NCI-H510A treated with DMSO at 0.1 percent for 48 hours (cell line): ENCODE measurements around the gene RFLNA.
"Not testable (repeated sequence)": the region's sequence is repeated elsewhere in the genome, so short reads cannot be mapped to it uniquely, and the experiment has no call there.

Experiments used
- DNase-seq: peaks from one replicate; lab custom pipeline; 2025; lab: John Stamatoyannopoulos, UW

The RFLNA gene

GRCh38 chr12:124283326-124283725 lies 11.6 kb upstream of the RFLNA start:
- no peak for DNase-seq

- DNase-seq = no peak
Measured at GRCh38 chr12:124284368-124284767, 10.5 kb upstream of the RFLNA start.

DNA sequence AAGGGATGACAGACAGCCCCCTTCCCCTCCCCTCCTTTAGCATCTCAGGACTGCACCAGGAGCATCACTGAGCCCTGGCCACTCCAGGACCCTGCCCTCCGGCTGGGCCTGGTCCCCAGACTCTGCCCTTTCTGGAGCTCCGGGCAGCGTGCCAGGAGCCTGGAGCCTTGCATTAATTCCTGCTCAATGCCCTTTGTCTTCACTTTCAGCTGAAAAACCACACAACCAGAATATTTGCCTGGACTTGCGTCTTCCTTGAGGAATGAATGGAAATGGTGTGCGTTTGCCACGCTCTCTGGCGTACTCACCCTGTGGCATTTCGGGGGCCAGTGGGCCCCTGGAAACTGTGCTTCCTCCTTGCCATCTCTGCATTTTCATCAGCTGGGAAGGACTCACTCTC lies 8.5 kb upstream of the RFLNA start:
- DNase-seq = no peak

GRCh38 chr12:124286971-124287370 lies 7.9 kb upstream of the RFLNA start:
- DNase-seq = no peak

DNA sequence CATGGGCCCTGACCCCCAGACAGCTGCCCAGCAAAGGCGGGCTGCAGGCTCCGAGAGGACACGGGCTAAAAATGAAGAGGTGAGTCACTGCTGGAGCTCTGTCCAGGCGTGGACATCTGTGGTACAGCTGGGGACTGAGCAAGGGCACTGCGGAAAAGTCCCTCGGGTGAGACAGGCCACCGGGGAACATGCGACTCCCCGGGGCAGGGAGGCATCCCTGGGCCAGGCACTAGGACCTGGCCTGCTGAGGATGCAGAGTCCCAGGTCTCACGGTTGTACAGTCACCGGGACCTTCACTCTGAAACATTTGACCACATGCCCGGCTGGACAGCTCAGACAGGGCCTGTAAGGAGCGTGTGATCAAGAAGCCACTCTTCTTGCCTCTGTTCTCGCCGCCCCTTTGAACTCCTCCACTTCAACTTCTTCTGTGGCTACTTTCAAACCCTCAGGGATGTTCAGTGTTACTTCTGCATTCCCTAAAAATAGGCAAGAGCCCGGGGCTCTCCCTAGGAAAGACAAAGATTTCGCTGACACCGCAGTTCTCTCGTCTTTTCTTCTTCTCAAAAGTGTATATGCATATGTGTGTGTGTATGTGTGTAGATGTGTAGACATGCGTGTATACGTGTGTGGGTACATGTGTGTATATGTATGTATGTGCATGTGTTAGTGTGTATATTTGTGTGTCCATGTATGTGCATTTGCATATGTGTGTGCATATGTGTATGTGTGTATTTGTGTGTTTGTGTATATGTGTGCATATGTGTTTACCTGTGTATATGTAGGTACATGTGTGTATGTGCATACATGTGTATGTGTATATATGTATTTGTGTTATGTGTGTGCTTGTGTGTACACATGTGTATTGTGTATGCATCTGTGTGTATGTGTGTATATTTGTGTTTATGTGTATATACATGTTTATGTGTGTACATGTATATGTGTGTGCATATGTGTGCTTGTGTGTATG lies 5.0 kb upstream of the RFLNA start:
- DNase-seq = no peak

- no peak for DNase-seq
Measured at GRCh38 chr12:124292385-124292784, 2.5 kb upstream of the RFLNA start.

- DNase-seq = no peak
Measured at GRCh38 chr12:124293286-124294003, 1.4 kb upstream of the RFLNA start.

DNA sequence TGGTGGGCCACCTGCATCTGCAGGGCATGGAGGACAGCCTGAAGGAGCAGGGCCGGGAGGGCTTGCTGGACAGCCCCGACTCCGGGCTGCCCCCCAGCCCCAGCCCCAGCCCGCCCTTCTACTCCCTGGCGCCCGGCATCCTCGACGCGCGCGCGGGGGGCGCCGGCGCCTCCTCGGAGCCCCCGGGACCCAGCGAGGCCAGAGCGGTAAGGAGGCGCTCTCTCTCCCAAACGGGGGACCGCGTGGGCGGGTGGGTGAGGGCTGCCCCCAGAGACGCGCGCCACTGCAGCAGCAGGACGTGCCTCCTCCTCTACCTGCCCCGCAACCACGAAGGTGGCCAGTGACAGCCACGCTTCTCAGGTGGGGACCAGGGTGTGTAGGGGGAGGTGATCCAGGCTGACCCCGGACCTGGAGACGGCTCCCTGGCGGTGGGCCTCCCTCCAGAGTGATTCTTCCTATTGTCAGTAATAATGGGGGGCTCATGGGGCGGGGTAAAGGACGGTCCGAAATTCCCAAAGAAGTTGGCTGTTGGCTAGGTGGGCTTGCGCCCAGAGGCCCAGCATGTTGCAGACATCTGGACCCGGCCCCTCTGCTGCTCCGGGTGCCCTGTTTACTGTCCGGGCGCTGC lies 652 bp downstream of the RFLNA start:
- DNase-seq = no peak

- DNase-seq = no peak
Measured at GRCh38 chr12:124296295-124296915, 1.5 kb downstream of the RFLNA start.

- DNase-seq = no peak
Measured at GRCh38 chr12:124296916-124297351, 2.0 kb downstream of the RFLNA start.

- DNase-seq = no peak
Measured at GRCh38 chr12:124297389-124297788, 2.5 kb downstream of the RFLNA start.

DNA sequence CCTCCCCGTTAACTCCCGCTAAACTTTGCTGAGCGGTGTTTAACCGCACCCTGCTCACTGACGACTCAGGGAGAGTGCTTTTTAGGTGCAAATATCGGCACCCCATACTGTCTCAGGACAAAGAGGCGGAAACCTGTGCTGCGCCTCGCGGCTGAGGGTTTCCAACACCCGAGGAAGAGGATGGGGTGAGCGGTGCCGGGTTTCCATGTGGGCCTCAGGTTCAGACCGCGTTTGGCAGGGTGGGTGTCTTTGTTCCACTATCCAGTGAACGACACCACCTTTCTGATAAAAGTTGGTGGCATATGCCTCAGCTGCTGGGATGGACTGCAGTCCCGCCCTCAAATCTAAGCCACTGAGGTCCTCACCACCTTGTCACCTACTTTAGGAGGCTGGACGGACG lies 3.0 kb downstream of the RFLNA start:
- DNase-seq = no peak

DNA sequence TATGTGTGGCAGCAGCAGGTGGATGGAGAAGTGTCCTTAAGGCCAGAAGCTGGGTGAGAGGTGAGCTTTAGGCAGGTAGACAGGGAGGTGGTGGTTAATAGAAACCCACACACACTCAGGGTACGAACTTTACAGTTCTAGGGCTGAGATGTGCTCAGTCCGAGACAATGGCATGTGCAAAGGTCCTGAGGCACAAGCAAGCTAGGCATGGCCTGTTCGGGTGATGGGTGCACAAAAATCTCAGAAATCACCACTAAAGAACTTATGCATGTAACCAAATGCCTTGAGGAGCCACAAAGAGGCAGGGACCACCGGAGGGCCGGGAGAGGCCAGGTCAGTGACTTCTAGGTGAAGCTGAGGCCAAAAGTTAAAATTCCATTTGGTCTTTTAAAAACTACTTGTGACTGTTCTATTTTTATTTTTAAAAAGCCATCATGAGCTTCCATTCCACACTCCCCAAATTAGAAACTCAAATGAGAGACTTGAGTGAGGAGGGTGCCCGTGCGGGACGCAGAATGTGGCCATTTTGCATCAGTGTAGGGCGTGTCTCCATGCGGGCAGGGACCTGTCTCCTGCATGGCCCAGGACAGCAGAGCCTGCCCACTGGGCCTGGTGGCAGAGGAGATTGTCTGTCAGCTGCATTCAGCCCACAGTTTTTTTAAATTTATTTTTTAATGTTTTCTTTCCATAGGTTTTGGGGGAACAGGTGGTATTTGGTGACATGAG lies 4.0 kb downstream of the RFLNA start:
- DNase-seq = no peak

- no peak for DNase-seq
Measured at GRCh38 chr12:124299628-124300388, 4.9 kb downstream of the RFLNA start.

GRCh38 chr12:124300657-124301056 lies 5.8 kb downstream of the RFLNA start:
- not testable (repeated sequence) for DNase-seq

GRCh38 chr12:124301084-124301654 lies 6.3 kb downstream of the RFLNA start:
- no peak for DNase-seq

DNA sequence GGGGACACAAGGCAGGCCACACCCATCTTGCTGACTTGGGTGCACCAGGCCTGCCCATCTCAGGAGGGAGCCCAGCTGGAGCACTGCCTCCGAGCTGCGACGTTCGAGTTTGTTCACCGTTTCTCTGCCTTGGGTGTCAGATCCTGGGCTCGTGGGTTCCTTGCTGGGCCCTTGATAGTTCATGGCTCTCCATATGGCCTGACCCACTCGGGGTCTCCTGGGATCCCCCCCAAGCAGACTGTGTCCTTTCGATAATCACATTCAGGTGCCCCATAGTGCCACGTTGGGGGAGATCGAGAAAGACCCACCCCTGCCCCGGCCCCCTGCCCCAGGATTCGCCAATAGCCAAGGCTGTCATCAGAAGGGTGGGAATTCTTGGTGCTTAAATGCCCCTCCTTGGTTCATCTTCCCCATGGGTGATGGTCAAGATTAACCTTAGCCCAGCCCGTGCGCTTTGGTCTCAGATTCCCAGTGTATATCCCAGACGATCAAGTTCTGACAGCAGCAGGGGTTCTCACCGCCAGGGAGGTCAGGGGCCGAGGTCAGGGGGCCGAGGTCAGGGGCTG lies 7.4 kb downstream of the RFLNA start:
- DNase-seq = no peak

DNA sequence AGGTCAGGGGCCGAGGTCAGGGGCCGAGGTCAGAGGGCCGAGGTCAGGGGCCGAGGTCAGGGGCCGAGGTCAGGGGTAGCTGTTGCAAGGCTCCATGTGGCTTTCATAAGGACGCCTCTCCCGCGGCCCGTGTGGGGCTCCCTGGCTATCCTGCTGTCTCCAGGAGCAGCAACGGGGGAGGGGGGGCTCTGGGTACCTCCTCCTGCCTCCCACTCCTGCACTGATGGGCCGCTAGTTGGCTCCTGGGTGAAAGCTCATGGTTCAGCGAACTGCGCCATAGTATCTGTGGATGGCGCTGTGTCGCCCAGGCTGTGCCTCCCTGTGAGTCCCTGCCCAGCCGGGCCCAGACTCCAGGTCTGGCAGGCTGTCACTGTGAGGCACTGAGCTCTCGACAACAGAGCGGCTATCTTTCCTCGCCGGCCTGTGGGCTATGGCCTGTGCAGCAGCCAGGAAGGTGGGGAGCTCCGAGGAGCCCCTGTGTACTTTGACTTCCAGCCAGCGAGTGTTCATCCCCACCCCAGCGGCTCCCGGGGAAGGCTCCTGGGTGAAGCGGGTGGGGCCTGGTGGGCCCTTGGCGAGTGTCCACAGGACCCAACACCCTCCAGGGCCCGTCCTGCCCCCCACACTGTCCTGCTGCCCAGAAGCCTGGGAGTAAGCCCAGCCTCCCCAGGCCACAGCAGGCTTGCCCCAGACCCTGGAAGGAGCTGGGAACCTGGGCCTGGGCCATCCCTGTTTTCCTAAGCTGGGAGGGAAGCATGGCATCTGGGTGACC lies 8.1 kb downstream of the RFLNA start:
- no peak for DNase-seq

- no peak for DNase-seq
Measured at GRCh38 chr12:124303579-124304313, 8.9 kb downstream of the RFLNA start.
